GM18505 (cell line): ENCODE results near the gene KDM3A.
A peak's percentile ranks its signal among the peaks of the same experiment; 100 is the strongest.

ENCODE experiments used
- ATAC-seq: cut with Tn5 transposase; IDR thresholded peaks from one replicate; pipeline ENCODE4 v1.9.1; 2021; ENCODE audit not compliant: unreplicated experiment
- POLR2A ChIP-seq: IDR thresholded peaks from 4 replicates; pipeline ENCODE4 v1.6.1; 2011; ENCODE audit warnings: borderline replicate concordance; ENCODE audit not compliant: insufficient read depth, insufficient read length; ENCODE audit errors: extremely low read depth

The KDM3A gene

DNA sequence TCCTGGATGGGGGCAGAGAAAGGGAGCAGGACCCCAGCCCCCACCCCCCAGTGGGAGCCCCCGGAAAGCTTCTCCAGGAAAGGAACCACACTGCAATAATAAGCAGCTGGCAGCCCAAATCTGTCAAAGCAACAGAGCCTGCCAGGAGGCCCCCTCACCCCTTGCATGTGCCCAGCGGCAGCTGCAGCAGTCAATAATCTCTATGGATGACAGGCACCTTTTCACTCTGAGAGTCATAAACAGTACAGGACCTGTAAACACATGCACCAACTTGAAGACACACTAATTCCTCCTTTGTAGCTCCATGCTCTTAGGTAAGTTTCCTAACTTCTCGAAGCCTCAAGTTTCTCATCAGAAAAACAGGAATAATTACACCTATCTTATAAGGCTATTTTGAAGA lies 26.2 kb upstream of the KDM3A start:
- no peak for ATAC-seq
- TF ChIP-seq POLR2A, result no peak

- ATAC-seq, result no peak
- no peak for TF ChIP-seq POLR2A
Measured at GRCh38 chr2:86416146-86416545, 25.0 kb upstream of the KDM3A start.

DNA sequence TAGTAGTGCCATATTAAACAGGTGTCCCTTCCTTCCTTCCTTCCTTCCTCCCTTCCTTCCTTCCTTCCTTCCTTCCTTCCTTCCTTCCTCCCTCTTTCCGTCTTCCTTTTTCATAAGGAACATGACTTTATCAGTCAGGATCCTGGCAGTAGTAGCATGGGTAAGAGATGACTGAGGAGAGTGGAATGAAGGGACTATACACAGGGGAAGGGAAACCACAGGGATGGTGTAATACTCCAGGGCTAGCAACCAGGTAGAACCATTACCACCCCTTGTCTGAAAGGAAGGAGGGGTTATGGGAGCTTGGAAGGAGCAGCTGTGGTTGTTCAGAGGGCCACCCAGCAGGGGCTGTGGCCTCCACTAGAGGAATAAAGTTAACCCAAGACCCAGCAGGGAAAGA lies 23.2 kb upstream of the KDM3A start:
- ATAC-seq, result no peak
- TF ChIP-seq POLR2A, result no peak

- no peak for TF ChIP-seq POLR2A
- ATAC-seq, result no peak
Measured at GRCh38 chr2:86420913-86421312, 20.3 kb upstream of the KDM3A start.

- no peak for TF ChIP-seq POLR2A
- ATAC-seq, result no peak
Measured at GRCh38 chr2:86426271-86426670, 14.9 kb upstream of the KDM3A start.

- no peak for ATAC-seq
- TF ChIP-seq POLR2A, result no peak
Measured at GRCh38 chr2:86429335-86429734, 11.8 kb upstream of the KDM3A start.

GRCh38 chr2:86430368-86430767 lies 10.8 kb upstream of the KDM3A start:
- TF ChIP-seq POLR2A, result no peak
- no peak for ATAC-seq

DNA sequence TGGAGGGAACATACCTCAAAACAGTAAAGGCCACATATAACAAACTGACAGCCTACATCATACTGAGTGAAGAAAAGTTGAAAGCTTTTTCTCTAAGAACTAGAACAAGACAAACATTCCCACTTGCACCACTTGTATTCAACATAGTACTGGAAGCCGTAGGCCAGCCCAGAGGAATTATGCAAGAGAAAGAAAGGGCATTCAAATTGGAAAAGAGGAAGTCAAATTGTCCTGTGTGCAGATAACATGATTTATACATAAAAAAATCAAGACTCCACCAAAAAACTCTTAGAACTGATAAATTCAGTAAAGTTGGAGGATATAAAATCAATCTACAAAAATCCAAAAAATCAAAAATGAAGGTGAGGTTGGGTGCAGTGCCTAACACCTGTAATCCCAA lies 8.0 kb upstream of the KDM3A start:
- no peak for ATAC-seq
- TF ChIP-seq POLR2A, result no peak

- TF ChIP-seq POLR2A, result no peak
- ATAC-seq, result no peak
Measured at GRCh38 chr2:86434290-86434689, 6.9 kb upstream of the KDM3A start.

DNA sequence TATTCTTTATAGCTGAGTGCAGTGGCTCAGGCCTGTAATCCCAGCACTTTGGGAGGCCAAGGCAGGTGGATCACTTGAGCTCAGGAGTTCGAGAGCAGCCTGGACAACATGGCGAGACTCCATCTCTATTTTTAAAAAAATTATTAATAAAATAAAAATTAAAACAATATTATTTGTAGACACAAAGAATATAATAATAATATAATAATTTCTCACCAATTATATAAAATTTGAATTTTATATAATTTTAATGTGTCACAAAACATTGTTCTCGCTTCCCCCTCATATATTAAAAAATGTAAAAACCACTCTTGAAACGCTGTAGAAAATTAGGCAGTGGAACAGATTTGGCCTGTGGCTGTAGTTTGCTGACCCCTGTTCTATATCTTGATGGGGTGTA lies 5.6 kb upstream of the KDM3A start:
- ATAC-seq, result no peak
- TF ChIP-seq POLR2A, result no peak

- ATAC-seq, result no peak
- TF ChIP-seq POLR2A, result no peak
Measured at GRCh38 chr2:86436328-86436727, 4.8 kb upstream of the KDM3A start.

GRCh38 chr2:86439879-86440630 lies 1.1 kb upstream of the KDM3A start:
- ATAC-seq, result no peak
- no peak for TF ChIP-seq POLR2A

DNA sequence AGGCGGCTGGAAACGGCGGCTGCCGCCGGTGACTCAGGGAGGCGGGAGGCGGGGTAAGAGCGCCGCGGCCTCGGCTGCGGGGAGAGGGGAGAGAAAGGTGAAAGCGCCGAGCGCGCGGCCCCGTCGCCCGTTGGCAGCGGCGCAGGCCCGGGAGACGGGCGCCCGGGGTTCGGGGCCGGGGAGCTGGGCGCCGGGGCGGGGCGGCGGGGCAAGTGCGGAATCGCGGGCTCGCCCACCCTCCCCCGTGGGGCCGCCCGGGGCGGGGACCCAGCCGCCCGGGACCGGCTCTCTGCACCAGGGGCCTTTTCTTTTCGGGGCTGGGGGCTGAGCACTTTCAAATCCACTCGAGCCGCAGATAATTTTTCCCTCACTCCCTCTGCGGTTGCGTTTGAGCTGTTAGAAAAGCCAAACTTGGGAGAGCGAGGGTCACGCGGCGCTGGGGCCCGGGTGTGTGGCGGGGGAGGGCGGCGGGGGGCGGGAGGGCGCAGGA lies 266 bp downstream of the KDM3A start:
- peak; percentile 87 for TF ChIP-seq POLR2A
- no peak for ATAC-seq

DNA sequence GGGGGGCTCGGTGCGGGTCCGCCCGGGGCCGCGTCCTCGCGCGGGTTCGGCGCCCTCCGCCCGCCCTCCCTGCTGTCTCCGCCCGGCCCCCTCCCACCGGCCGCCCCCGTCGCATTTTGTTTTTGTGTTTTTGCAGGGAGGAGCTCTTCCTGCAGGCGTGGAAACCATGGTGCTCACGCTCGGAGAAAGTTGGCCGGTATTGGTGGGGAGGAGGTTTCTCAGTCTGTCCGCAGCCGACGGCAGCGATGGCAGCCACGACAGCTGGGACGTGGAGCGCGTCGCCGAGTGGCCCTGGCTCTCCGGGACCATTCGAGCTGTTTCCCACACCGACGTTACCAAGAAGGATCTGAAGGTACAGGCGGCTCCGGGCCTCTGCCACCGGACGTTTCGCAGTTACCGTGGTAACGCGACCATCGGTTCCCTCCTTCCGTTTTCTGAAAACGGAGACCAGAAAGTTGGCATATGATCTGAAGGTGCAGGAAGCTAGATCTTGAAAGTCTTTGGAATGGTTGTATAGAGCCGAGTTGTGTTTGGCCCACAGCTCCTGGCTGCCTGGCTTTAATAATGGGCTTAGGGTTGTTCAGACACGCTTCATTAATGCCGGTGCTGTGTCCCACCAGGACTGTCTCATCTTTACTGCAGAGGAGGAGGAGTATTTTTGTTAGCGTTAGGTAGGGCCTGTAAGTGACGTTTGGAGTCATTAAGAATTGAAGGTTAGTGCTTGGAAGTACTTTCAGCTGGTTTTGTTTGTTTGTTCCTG lies 891 bp downstream of the KDM3A start:
- peak; percentile 42 for TF ChIP-seq POLR2A
- no peak for ATAC-seq

DNA sequence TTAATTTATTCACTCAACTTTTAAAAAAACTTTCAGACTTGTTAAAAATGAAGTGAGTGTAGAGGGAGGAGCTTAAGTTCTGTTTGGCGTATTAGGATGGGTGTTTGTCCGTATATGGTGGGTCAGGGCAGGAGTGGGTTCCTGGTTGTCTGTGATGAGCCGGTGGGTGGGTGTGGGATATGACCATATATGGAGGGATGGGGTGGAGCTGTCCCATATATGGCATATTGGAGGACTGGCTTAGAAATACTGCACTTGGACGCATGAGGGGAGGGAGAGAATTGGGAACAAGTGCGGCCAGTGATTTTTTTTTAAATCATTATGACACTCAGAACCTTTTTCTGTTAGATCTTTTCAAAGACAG lies 1.5 kb downstream of the KDM3A start:
- ATAC-seq, result peak; percentile 48
- TF ChIP-seq POLR2A, result no peak

GRCh38 chr2:86443631-86444350 lies 2.6 kb downstream of the KDM3A start:
- no peak for ATAC-seq
- no peak for TF ChIP-seq POLR2A
